Smooth muscle cell (in vitro differentiated cells): ENCODE measurements around the gene GDNF. TPM values are rescaled to one million over a fixed set of nuclear protein-coding genes. Genes with fewer than 3 reads are reported as not detected.

Experiments used
- DNase-seq: peaks from one replicate; lab custom pipeline; 2025; ENCODE audit not compliant: unreplicated experiment; lab: John Stamatoyannopoulos, UW
- H2AFZ ChIP-seq: fragments of 200-600 bp; sonication (generic); 2 replicates; pipeline ENCODE4 v1.6.0; 2016; ENCODE audit warnings: antibody characterized with exemption, low read depth, mild to moderate bottlenecking
- H3F3A ChIP-seq: fragments of 200-600 bp; sonication (generic); 2 replicates; pipeline ENCODE4 v1.6.0; 2017; ENCODE audit warnings: antibody characterized with exemption, low read depth
- H3K27ac ChIP-seq: fragments of 200-600 bp; sonication (generic); 2 replicates; pipeline ENCODE4 v1.5.1; 2016; ENCODE audit warnings: low read depth, mild to moderate bottlenecking
- H3K27me3 ChIP-seq: fragments of 200-600 bp; sonication (generic); 2 replicates; pipeline ENCODE4 v1.6.1; 2016; ENCODE audit warnings: low read depth, mild to moderate bottlenecking
- H3K36me3 ChIP-seq: fragments of 200-600 bp; sonication (generic); 2 replicates; pipeline ENCODE4 v1.5.1; 2016; ENCODE audit warnings: low read depth
- H3K4me1 ChIP-seq: fragments of 200-600 bp; sonication (generic); 2 replicates; pipeline ENCODE4 v1.5.1; 2016; ENCODE audit warnings: low read depth
- H3K4me2 ChIP-seq: fragments of 200-600 bp; sonication (generic); 2 replicates; pipeline ENCODE4 v1.6.0; 2016; ENCODE audit warnings: mild to moderate bottlenecking
- H3K4me3 ChIP-seq: fragments of 200-600 bp; sonication (generic); 2 replicates; pipeline ENCODE4 v1.5.1; 2016; ENCODE audit warnings: mild to moderate bottlenecking
- H3K79me2 ChIP-seq: fragments of 200-600 bp; sonication (generic); 2 replicates; pipeline ENCODE4 v1.6.0; 2016; ENCODE audit warnings: low read depth, mild to moderate bottlenecking
- H3K9ac ChIP-seq: fragments of 200-600 bp; sonication (generic); 2 replicates; pipeline ENCODE4 v1.6.0; 2016; ENCODE audit warnings: low read depth
- H3K9me3 ChIP-seq: fragments of 200-600 bp; sonication (generic); replicated peaks from 2 replicates; pipeline ENCODE4 v1.5.1; 2016; ENCODE audit warnings: low read depth
- H4K20me1 ChIP-seq: fragments of 200-600 bp; sonication (generic); 2 replicates; pipeline ENCODE4 v1.6.0; 2016; ENCODE audit warnings: low read depth
- CTCF ChIP-seq: fragments of 200-600 bp; sonication (generic); IDR thresholded peaks from 2 replicates; pipeline ENCODE4 v1.5.1; 2017; ENCODE audit warnings: borderline replicate concordance, mild to moderate bottlenecking, antibody characterized with exemption; ENCODE audit not compliant: insufficient read depth, poor library complexity, severe bottlenecking
- WGBS: methylation state at CpG from one replicate; pipeline ENCODE4 v1.1.7; 2016; ENCODE audit warnings: low lambda C conversion rate; 5-methylcytosine and 5-hydroxymethylcytosine counted together
- polyA plus RNA-seq: library from polyadenylated mRNA; unstranded; fragments of >200 nt; fragmentation: Nextera tagmentation; extraction: Ambion mirVana; gene quantifications from 2 replicates; pipeline ENCODE4 v1.2.1, GENCODE V29; 2016
- total RNA-seq: library from RNA; depleted of rRNA; stranded (reverse); fragments of >200 nt; gene quantifications from 2 replicates; pipeline ENCODE4 v1.2.3, GENCODE V29; 2014

GDNF gene
- total and polyA plus RNA-seq, 2 experiments from 2014 or later, result 12.9 to 18.8 TPM

- no peak overlapping the region for H3K9ac ChIP-seq
- no peak overlapping the region for H3K27ac ChIP-seq
Observed at GRCh38 chr5:37823433-37824152, 16.2 kb downstream of the GDNF start.

GRCh38 chr5:37816883-37817282 lies 23.0 kb downstream of the GDNF start:
- DNase-seq, result no peak
- TF ChIP-seq CTCF, result no peak
- Histone ChIP-seq H3K9me3 (no peaks in the 10 kb centered on the region), H3K4me1 (peaks cover 16% of the 10 kb centered on the region), H3K79me2 (peaks cover 16% of the 10 kb centered on the region), H4K20me1 (peaks cover 15% of the 10 kb centered on the region), H3K27me3 (no peaks in the 10 kb centered on the region), H3F3A (peaks cover 11% of the 10 kb centered on the region), H3K36me3 (peaks cover 5% of the 10 kb centered on the region), H3K27ac (peak overlapping the region; percentile 55), H3K4me2 (peak overlapping the region; percentile 28), H3K4me3 (no peak overlapping the region), H3K9ac (no peak overlapping the region), H2AFZ (no peak overlapping the region)
- WGBS, result 68% methylated on average over 3 of the region's 3 CpGs

More at GRCh38 chr5:37823433-37824152, 16.2 kb downstream of the GDNF start:
- no peaks in the 10 kb centered on the region for H3K27me3 ChIP-seq
- no peak for DNase-seq
- peaks cover 29% of the 10 kb centered on the region for H3K79me2 ChIP-seq
- no peak for TF ChIP-seq CTCF
- H3K4me1 ChIP-seq, result peaks cover 5% of the 10 kb centered on the region
- H2AFZ ChIP-seq, result no peak overlapping the region
- no peaks in the 10 kb centered on the region for H3K9me3 ChIP-seq
- peaks cover 3% of the 10 kb centered on the region for H3K36me3 ChIP-seq
- H4K20me1 ChIP-seq, result peaks cover 75% of the 10 kb centered on the region
- H3F3A ChIP-seq, result no peaks in the 10 kb centered on the region
- WGBS, result 85% methylated on average over 11 of the region's 11 CpGs
- H3K4me2 ChIP-seq, result no peak overlapping the region
- H3K4me3 ChIP-seq, result no peak overlapping the region

- Histone ChIP-seq H3F3A (peaks cover 11% of the 10 kb centered on the region), H3K4me2 (peak overlapping the region; percentile 28), H2AFZ (no peak overlapping the region), H3K27me3 (no peaks in the 10 kb centered on the region), H3K9me3 (no peaks in the 10 kb centered on the region), H3K27ac (peak overlapping the region; percentile 55), H4K20me1 (peaks cover 13% of the 10 kb centered on the region), H3K79me2 (peaks cover 16% of the 10 kb centered on the region), H3K4me3 (no peak overlapping the region), H3K36me3 (peaks cover 5% of the 10 kb centered on the region), H3K4me1 (peaks cover 16% of the 10 kb centered on the region), H3K9ac (no peak overlapping the region)
- WGBS, result 68% methylated on average over 3 of the region's 3 CpGs
- no peak for DNase-seq
- TF ChIP-seq CTCF, result no peak
Observed at GRCh38 chr5:37816331-37816730, 23.5 kb downstream of the GDNF start.

- no peak for TF ChIP-seq CTCF
- WGBS, result 55% methylated on average over 7 of the region's 7 CpGs
- H3K9me3 ChIP-seq, result no peaks in the 10 kb centered on the region
- H3K79me2 ChIP-seq, result peaks cover 16% of the 10 kb centered on the region
- H3K4me2 ChIP-seq, result peak overlapping the region; percentile 28
- no peak overlapping the region for H3K9ac ChIP-seq
- no peaks in the 10 kb centered on the region for H3K27me3 ChIP-seq
- peaks cover 5% of the 10 kb centered on the region for H3K36me3 ChIP-seq
- no peak for DNase-seq
- peaks cover 16% of the 10 kb centered on the region for H3K4me1 ChIP-seq
- peak overlapping the region; percentile 55 for H3K27ac ChIP-seq
- H2AFZ ChIP-seq, result no peak overlapping the region
- peaks cover 11% of the 10 kb centered on the region for H3F3A ChIP-seq
- peaks cover 13% of the 10 kb centered on the region for H4K20me1 ChIP-seq
- H3K4me3 ChIP-seq, result no peak overlapping the region
Observed at GRCh38 chr5:37815913-37816312, 23.9 kb downstream of the GDNF start.
